ENCODE results near the gene EPS8L1.
A peak's percentile ranks its signal among the peaks of the same experiment; 100 is the strongest.

EPS8L1 gene

DNA sequence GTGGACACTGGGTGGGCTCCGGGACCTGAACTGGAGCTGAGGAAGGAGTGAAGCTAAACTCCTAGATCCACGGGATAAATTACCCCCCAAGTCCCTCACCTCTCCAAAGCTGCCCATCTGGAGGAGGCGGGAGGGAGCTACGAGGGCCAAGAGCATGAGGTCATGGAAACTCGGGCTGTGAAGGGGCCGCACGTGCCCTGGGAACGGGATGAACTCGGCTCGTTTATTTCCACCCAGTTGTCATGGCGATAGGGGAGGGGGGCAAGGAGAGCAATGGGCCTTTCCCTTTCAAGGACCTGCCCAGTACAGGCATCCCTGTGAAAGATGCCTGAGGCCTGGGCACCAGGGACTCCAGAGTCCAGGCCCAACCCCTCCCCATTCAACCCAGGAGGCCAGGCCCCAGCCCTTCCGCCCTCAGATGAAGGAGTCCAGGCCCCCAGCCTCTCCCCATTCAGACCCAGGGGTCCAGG lies 37.9 kb downstream of the EPS8L1 start:
- no peaks in the 10 kb centered on the region for H3K9me2 ChIP-seq (ENCODE audit: low read depth, low read length)
- no peaks in the 10 kb centered on the region for H4K20me1 ChIP-seq (ENCODE audit: insufficient read depth, low read length)
- no peaks in the 10 kb centered on the region for H3K9me3 ChIP-seq (ENCODE audit: low read length)
- H3K36me3 ChIP-seq (ENCODE audit: insufficient read depth, low read length): peaks cover 23% of the 10 kb centered on the region; the same call in 1 of the 2 replicates
- H3K27me3 ChIP-seq (ENCODE audit: insufficient read depth, low read length): no peaks in the 10 kb centered on the region
- peak overlapping the region; percentile 64 for H3K27ac ChIP-seq (ENCODE audit: low read depth, low read length, poor library complexity, severe bottlenecking)
- TF ChIP-seq, protein P1, sequence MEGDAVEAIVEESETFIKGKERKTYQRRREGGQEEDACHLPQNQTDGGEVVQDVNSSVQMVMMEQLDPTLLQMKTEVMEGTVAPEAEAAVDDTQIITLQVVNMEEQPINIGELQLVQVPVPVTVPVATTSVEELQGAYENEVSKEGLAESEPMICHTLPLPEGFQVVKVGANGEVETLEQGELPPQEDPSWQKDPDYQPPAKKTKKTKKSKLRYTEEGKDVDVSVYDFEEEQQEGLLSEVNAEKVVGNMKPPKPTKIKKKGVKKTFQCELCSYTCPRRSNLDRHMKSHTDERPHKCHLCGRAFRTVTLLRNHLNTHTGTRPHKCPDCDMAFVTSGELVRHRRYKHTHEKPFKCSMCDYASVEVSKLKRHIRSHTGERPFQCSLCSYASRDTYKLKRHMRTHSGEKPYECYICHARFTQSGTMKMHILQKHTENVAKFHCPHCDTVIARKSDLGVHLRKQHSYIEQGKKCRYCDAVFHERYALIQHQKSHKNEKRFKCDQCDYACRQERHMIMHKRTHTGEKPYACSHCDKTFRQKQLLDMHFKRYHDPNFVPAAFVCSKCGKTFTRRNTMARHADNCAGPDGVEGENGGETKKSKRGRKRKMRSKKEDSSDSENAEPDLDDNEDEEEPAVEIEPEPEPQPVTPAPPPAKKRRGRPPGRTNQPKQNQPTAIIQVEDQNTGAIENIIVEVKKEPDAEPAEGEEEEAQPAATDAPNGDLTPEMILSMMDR (IDR thresholded peaks at IDR 0.05; ENCODE audit: low read length): no peak
- TF ChIP-seq EZH2 (IDR thresholded peaks at IDR 0.05; ENCODE audit: borderline replicate concordance, low read length): no peak
- H3F3A ChIP-seq (ENCODE audit: insufficient read depth, low read length): no peaks in the 10 kb centered on the region
- H3K4me2 ChIP-seq (ENCODE audit: low read length): peak overlapping the region; percentile 36
- peak overlapping the region; percentile 9 for H3K4me3 ChIP-seq (ENCODE audit: low read depth, low read length, poor library complexity, severe bottlenecking)
- no peaks in the 10 kb centered on the region for H3K79me2 ChIP-seq (ENCODE audit: insufficient read depth, low read length)
- H3K4me1 ChIP-seq (ENCODE audit: insufficient read depth, low read length, severe bottlenecking): peaks cover 41% of the 10 kb centered on the region
- no peak overlapping the region for H2AFZ ChIP-seq (ENCODE audit: low read length)
- H3K9ac ChIP-seq (ENCODE audit: low read length): no peak overlapping the region

DNA sequence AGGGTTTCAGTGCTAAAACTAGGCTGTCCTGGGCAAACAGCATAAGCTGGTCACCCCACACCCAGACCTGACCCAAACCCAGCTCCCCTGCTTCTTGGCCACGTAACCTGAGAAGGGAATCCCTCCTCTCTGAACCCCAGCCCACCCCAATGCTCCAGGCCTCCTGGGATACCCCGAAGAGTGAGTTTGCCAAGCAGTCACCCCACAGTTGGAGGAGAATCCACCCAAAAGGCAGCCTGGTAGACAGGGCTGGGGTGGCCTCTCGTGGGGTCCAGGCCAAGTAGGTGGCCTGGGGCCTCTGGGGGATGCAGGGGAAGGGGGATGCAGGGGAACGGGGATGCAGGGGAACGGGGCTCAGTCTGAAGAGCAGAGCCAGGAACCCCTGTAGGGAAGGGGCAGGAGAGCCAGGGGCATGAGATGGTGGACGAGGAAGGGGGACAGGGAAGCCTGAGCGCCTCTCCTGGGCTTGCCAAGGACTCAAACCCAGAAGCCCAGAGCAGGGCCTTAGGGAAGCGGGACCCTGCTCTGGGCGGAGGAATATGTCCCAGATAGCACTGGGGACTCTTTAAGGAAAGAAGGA lies 39.0 kb downstream of the EPS8L1 start:
- Histone ChIP-seq H3K4me1 (ENCODE audit: insufficient read depth, low read length, severe bottlenecking) (peaks cover 41% of the 10 kb centered on the region), H3K79me2 (ENCODE audit: insufficient read depth, low read length) (no peaks in the 10 kb centered on the region), H3K36me3 (ENCODE audit: insufficient read depth, low read length) (peaks cover 12% of the 10 kb centered on the region; the same call in 1 of the 2 replicates), H3K9ac (ENCODE audit: low read length) (no peak overlapping the region), H4K20me1 (ENCODE audit: insufficient read depth, low read length) (no peaks in the 10 kb centered on the region), H3K9me3 (ENCODE audit: low read length) (no peaks in the 10 kb centered on the region), H3F3A (ENCODE audit: insufficient read depth, low read length) (no peaks in the 10 kb centered on the region), H3K9me2 (ENCODE audit: low read depth, low read length) (no peaks in the 10 kb centered on the region), H3K27ac (ENCODE audit: low read depth, low read length, poor library complexity, severe bottlenecking) (no peak overlapping the region), H3K27me3 (ENCODE audit: insufficient read depth, low read length) (no peaks in the 10 kb centered on the region), H2AFZ (ENCODE audit: low read length) (no peak overlapping the region), H3K4me2 (ENCODE audit: low read length) (peak overlapping the region; percentile 89), H3K4me3 (ENCODE audit: low read depth, low read length, poor library complexity, severe bottlenecking) (no peak overlapping the region)
- TF ChIP-seq, protein P1 (IDR thresholded peaks at IDR 0.05; ENCODE audit: low read length): no peak
- no peak for TF ChIP-seq EZH2 (IDR thresholded peaks at IDR 0.05; ENCODE audit: borderline replicate concordance, low read length)

DNA sequence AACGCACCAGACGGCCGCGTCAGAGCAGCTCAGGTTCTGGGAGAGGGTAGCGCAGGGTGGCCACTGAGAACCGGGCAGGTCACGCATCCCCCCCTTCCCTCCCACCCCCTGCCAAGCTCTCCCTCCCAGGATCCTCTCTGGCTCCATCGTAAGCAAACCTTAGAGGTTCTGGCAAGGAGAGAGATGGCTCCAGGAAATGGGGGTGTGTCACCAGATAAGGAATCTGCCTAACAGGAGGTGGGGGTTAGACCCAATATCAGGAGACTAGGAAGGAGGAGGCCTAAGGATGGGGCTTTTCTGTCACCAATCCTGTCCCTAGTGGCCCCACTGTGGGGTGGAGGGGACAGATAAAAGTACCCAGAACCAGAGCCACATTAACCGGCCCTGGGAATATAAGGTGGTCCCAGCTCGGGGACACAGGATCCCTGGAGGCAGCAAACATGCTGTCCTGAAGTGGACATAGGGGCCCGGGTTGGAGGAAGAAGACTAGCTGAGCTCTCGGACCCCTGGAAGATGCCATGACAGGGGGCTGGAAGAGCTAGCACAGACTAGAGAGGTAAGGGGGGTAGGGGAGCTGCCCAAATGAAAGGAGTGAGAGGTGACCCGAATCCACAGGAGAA lies 39.9 kb downstream of the EPS8L1 start:
- H3K27ac ChIP-seq (ENCODE audit: low read depth, low read length, poor library complexity, severe bottlenecking): no peak overlapping the region

More for the DNA sequence above, 39.9 kb downstream of the EPS8L1 start:
- Histone ChIP-seq H3K9ac (ENCODE audit: low read length) (peak overlapping the region; percentile 74; the same call in 1 of the 2 replicates), H2AFZ (ENCODE audit: low read length) (no peak overlapping the region), H3K4me2 (ENCODE audit: low read length) (peak overlapping the region; percentile 89), H3F3A (ENCODE audit: insufficient read depth, low read length) (no peaks in the 10 kb centered on the region), H4K20me1 (ENCODE audit: insufficient read depth, low read length) (no peaks in the 10 kb centered on the region), H3K4me1 (ENCODE audit: insufficient read depth, low read length, severe bottlenecking) (peaks cover 44% of the 10 kb centered on the region), H3K4me3 (ENCODE audit: low read depth, low read length, poor library complexity, severe bottlenecking) (peak overlapping the region; percentile 75), H3K9me3 (ENCODE audit: low read length) (no peaks in the 10 kb centered on the region), H3K36me3 (ENCODE audit: insufficient read depth, low read length) (peaks cover 6% of the 10 kb centered on the region; the same call in 1 of the 2 replicates), H3K27me3 (ENCODE audit: insufficient read depth, low read length) (no peaks in the 10 kb centered on the region), H3K79me2 (ENCODE audit: insufficient read depth, low read length) (no peaks in the 10 kb centered on the region), H3K9me2 (ENCODE audit: low read depth, low read length) (no peaks in the 10 kb centered on the region)
- TF ChIP-seq EZH2 (IDR thresholded peaks at IDR 0.05; ENCODE audit: borderline replicate concordance, low read length): no peak
- TF ChIP-seq, protein P1 (IDR thresholded peaks at IDR 0.05; ENCODE audit: low read length): no peak
